CD4-positive, alpha-beta memory T cell (primary cell): ENCODE data around the gene GJA8. TPM values are rescaled to one million over a fixed set of nuclear protein-coding genes. Genes with fewer than 3 reads are reported as not detected.

Experiments used
- CTCF ChIA-PET: fragments of 350-600 bp; sonication (Branson Sonifier 250); formaldehyde crosslinking; loops from one replicate; lab custom pipeline; 2021; ENCODE audit warnings: inconsistent platforms; ENCODE audit not compliant: partially characterized antibody; lab: Charles Lee
- POLR2A ChIA-PET: fragments of 350-600 bp; sonication (Branson Sonifier 250); formaldehyde crosslinking; loops from one replicate; lab custom pipeline; 2021; ENCODE audit not compliant: partially characterized antibody; lab: Charles Lee
- DNase-seq, 5 donors: peaks; one replicate each; pipeline versions ENCODE4 v3.0.0 to v3.0.0-alpha.2; 2020 to 2022; ENCODE audit warnings: mixed read lengths in 1 of 5
- H3K27ac ChIP-seq: one replicate; pipeline ENCODE4 v1.7.0; 2013; ENCODE audit warnings: low read depth, low read length
- H3K27me3 ChIP-seq: 2 replicates; pipeline ENCODE4 v1.7.0; 2013; ENCODE audit warnings: mild to moderate bottlenecking, low read length, moderate library complexity; ENCODE audit not compliant: insufficient read depth
- H3K36me3 ChIP-seq: 2 replicates; pipeline ENCODE4 v1.7.0; 2013; ENCODE audit warnings: mild to moderate bottlenecking, low read length, moderate library complexity; ENCODE audit not compliant: insufficient read depth
- H3K4me1 ChIP-seq: 2 replicates; pipeline ENCODE4 v1.7.0; 2013; ENCODE audit warnings: mild to moderate bottlenecking, low read length, moderate library complexity; ENCODE audit not compliant: insufficient read depth
- H3K4me3 ChIP-seq, 2 donors: one replicate each; pipeline ENCODE4 v1.7.0; 2013; ENCODE audit warnings: low read length in 2 of 2, mild to moderate bottlenecking in 1 of 2
- H3K9me3 ChIP-seq, 2 donors: one replicate each; pipeline ENCODE4 v1.7.0; 2013; ENCODE audit warnings: low read length in 2 of 2, control low read depth in 1 of 2; ENCODE audit not compliant: control insufficient read depth in 1 of 2
- H3K27ac Mint-ChIP-seq, 7 donors: one replicate each; pipeline ENCODE4 v1.8.0; 2020 to 2021; ENCODE audit warnings: mixed read lengths in 7 of 7, mild to moderate bottlenecking in 6 of 7, inconsistent platforms in 3 of 7, moderate library complexity in 3 of 7
- H3K27me3 Mint-ChIP-seq, 2 donors: one replicate each; pipeline ENCODE4 v1.8.0; 2020 to 2021; ENCODE audit warnings: mixed read lengths in 2 of 2
- H3K36me3 Mint-ChIP-seq, 2 donors: one replicate each; pipeline ENCODE4 v1.8.0; 2020 to 2021; ENCODE audit warnings: mixed read lengths in 2 of 2, inconsistent platforms in 1 of 2, mild to moderate bottlenecking in 1 of 2
- H3K4me1 Mint-ChIP-seq, 4 donors: one replicate each; pipeline ENCODE4 v1.8.0; 2020 to 2021; ENCODE audit warnings: mixed read lengths in 4 of 4, mild to moderate bottlenecking in 1 of 4
- H3K4me3 Mint-ChIP-seq, 8 donors: one replicate each; pipeline ENCODE4 v1.8.0; 2020 to 2021; ENCODE audit warnings: mixed read lengths in 8 of 8, mild to moderate bottlenecking in 7 of 8, moderate library complexity in 6 of 8, inconsistent platforms in 3 of 8
- H3K9me3 Mint-ChIP-seq, 8 donors: one replicate each; pipeline ENCODE4 v1.8.0; 2020 to 2021; ENCODE audit warnings: mixed read lengths in 8 of 8, mild to moderate bottlenecking in 5 of 8, inconsistent platforms in 3 of 8, moderate library complexity in 1 of 8
- intact Hi-C: fragments of 100-400 bp; cut with micrococcal nuclease; formaldehyde crosslinking; loops from one replicate; pipeline ENCODE4 v1.15.1; 2023
- polyA plus RNA-seq, 2 donors: library from polyadenylated mRNA; unstranded; fragments of 300-500 nt; fragmentation: Illumina TruSeq; gene quantifications; one replicate each; pipeline ENCODE4 v1.2.3, GENCODE V29; 2021
- total RNA-seq, 2 experiments: library from RNA; stranded (reverse); gene quantifications; one replicate each; pipeline ENCODE4 v1.2.3, GENCODE V29; 2021

Gene GJA8
- total and polyA plus RNA-seq, 4 experiments from 2014 or later = not detected

- no peaks in the 10 kb centered on the region for H3K4me1 ChIP-seq
- Mint-ChIP-seq H3K27ac (no peak overlapping the region), H3K9me3 (no peaks in the 10 kb centered on the region), H3K4me3 (no peak overlapping the region), H3K36me3 (no peaks in the 10 kb centered on the region), H3K4me1 (no peaks in the 10 kb centered on the region), H3K27me3 (peaks cover 1 to 7% of the 10 kb centered on the region in 2 donors)
- no peak overlapping the region for H3K4me3 ChIP-seq
- no peak overlapping the region for H3K27ac ChIP-seq
- H3K9me3 ChIP-seq = no peaks in the 10 kb centered on the region
- no peak for DNase-seq
- H3K27me3 ChIP-seq = no peaks in the 10 kb centered on the region
- ChIA-PET CTCF (interaction anchor here (1.1 kb wide), 2 partner anchors 8 to 385 kb away, joined by 3 read pairs; no protein-coding TSS in a partner anchor), POLR2A (no interaction called here)
- H3K36me3 ChIP-seq = no peaks in the 10 kb centered on the region
- intact Hi-C loops = no loop called here
Measured at GRCh38 chr1:147897029-147897752, 5.4 kb upstream of the GJA8 start.

DNA sequence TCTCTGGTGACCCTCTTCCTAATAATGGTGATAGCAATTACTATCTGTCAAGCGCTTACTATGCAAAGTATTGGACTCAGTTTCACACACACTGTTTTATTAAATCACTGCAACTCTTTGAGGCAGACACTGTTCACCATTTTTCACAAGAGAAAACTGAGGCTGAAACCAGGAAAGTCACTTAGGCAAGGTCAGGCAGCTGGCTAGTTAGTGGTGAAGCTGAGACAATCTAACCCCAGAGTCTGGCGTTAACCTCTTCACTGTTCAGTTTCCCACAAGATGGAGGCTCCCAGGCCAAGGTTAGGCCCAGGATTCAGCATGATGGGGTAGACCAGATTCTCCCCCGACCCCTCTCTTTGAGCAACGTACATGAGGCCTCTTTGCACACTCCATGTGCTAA, 4.8 kb upstream of the GJA8 start:
- intact Hi-C loops = no loop called here
- peaks cover under 1 to 5% of the 10 kb centered on the region in 2 donors for H3K27me3 Mint-ChIP-seq
- ChIA-PET POLR2A (no interaction called here), CTCF (no interaction called here)
- H3K4me1 Mint-ChIP-seq = no peaks in the 10 kb centered on the region
- no peaks in the 10 kb centered on the region for H3K36me3 Mint-ChIP-seq
- no peak overlapping the region for H3K4me3 ChIP-seq
- no peaks in the 10 kb centered on the region for H3K9me3 Mint-ChIP-seq
- H3K27ac ChIP-seq = no peak overlapping the region
- no peak for DNase-seq
- no peaks in the 10 kb centered on the region for H3K36me3 ChIP-seq
- H3K9me3 ChIP-seq = no peaks in the 10 kb centered on the region
- no peaks in the 10 kb centered on the region for H3K4me1 ChIP-seq
- no peaks in the 10 kb centered on the region for H3K27me3 ChIP-seq
- H3K27ac Mint-ChIP-seq = no peak overlapping the region
- H3K4me3 Mint-ChIP-seq = no peak overlapping the region

DNA sequence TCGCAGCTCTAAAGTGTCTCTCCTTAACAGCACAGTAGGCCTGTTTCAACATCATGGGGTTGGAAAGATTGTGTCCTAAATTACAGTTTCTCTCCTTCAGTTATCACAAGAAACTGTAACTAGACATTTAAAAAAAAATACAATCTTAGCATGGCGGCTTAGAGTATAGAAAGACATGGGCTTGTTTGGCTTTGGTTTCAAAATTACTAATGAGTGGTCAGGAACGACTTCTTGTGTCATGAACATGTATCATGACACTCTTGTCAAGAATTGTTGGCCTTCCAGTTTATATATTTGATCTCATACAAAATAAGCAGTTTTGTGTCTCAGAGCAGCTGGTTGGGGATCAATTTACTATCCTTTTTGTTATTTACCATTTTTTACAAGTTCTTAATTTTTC, 2.1 kb downstream of the GJA8 start:
- no peak for DNase-seq
- H3K4me3 Mint-ChIP-seq = no peak overlapping the region
- peaks cover 2 to 4% of the 10 kb centered on the region in 2 donors for H3K27me3 Mint-ChIP-seq
- Histone ChIP-seq H3K27ac (no peak overlapping the region), H3K27me3 (no peaks in the 10 kb centered on the region), H3K9me3 (no peaks in the 10 kb centered on the region), H3K4me3 (no peak overlapping the region), H3K4me1 (no peaks in the 10 kb centered on the region), H3K36me3 (no peaks in the 10 kb centered on the region)
- peaks cover 3 to 5% (median 4%) of the 10 kb centered on the region in 4 donors for H3K4me1 Mint-ChIP-seq
- no peaks in the 10 kb centered on the region for H3K36me3 Mint-ChIP-seq
- intact Hi-C loops = no loop called here
- POLR2A ChIA-PET = no interaction called here
- CTCF ChIA-PET = interaction anchor here (1.2 to 5.5 kb wide), 3 partner anchors 8 to 12 kb away, joined by 3 to 28 read pairs (median 3); no protein-coding TSS in a partner anchor
- H3K9me3 Mint-ChIP-seq = no peaks in the 10 kb centered on the region
- H3K27ac Mint-ChIP-seq = no peak overlapping the region

DNA sequence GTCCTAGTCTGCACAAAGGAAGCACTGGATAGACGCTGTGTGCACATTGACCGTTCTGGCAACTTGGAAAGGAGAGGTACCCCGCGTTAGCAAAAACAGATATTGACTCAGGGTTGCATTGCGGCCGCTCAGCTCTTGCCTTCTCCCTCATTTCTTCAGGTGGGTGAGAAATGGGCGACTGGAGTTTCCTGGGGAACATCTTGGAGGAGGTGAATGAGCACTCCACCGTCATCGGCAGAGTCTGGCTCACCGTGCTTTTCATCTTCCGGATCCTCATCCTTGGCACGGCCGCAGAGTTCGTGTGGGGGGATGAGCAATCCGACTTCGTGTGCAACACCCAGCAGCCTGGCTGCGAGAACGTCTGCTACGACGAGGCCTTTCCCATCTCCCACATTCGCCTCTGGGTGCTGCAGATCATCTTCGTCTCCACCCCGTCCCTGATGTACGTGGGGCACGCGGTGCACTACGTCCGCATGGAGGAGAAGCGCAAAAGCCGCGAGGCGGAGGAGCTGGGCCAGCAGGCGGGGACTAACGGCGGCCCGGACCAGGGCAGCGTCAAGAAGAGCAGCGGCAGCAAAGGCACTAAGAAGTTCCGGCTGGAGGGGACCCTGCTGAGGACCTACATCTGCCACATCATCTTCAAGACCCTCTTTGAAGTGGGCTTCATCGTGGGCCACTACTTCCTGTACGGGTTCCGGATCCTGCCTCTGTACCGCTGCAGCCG, 5.4 kb downstream of the GJA8 start:
- POLR2A ChIA-PET = no interaction called here
- H3K4me1 ChIP-seq = no peaks in the 10 kb centered on the region
- Mint-ChIP-seq H3K4me1 (peaks cover 3 to 5% (median 4%) of the 10 kb centered on the region in 4 donors), H3K4me3 (no peak overlapping the region), H3K27ac (peak overlapping the region in 1 of 7 donors; percentile 8), H3K27me3 (peaks cover 0 to 2% of the 10 kb centered on the region in 2 donors), H3K9me3 (no peaks in the 10 kb centered on the region), H3K36me3 (no peaks in the 10 kb centered on the region)
- intact Hi-C loops = no loop called here
- no peaks in the 10 kb centered on the region for H3K36me3 ChIP-seq
- H3K27me3 ChIP-seq = no peaks in the 10 kb centered on the region
- H3K9me3 ChIP-seq = no peaks in the 10 kb centered on the region
- CTCF ChIA-PET = interaction anchor here (5.5 kb wide), 1 partner anchor 15 kb away, joined by 28 read pairs; no protein-coding TSS in a partner anchor
- no peak for DNase-seq
- no peak overlapping the region for H3K4me3 ChIP-seq
- H3K27ac ChIP-seq = no peak overlapping the region

- Mint-ChIP-seq H3K27ac (no peak overlapping the region), H3K36me3 (no peaks in the 10 kb centered on the region), H3K4me1 (no peaks in the 10 kb centered on the region), H3K27me3 (peaks cover 6 to 18% of the 10 kb centered on the region in 2 donors), H3K4me3 (no peak overlapping the region), H3K9me3 (no peaks in the 10 kb centered on the region)
- H3K9me3 ChIP-seq = no peaks in the 10 kb centered on the region
- intact Hi-C loops = no loop called here
- no peaks in the 10 kb centered on the region for H3K4me1 ChIP-seq
- ChIA-PET CTCF (interaction anchor here (0.6 kb wide), 1 partner anchor 17 kb away, joined by 3 read pairs; no protein-coding TSS in a partner anchor), POLR2A (no interaction called here)
- no peak overlapping the region for H3K4me3 ChIP-seq
- DNase-seq = no peak
- H3K36me3 ChIP-seq = no peaks in the 10 kb centered on the region
- no peaks in the 10 kb centered on the region for H3K27me3 ChIP-seq
- H3K27ac ChIP-seq = no peak overlapping the region
Measured at GRCh38 chr1:147912553-147912952, 10.0 kb downstream of the GJA8 start.

DNA sequence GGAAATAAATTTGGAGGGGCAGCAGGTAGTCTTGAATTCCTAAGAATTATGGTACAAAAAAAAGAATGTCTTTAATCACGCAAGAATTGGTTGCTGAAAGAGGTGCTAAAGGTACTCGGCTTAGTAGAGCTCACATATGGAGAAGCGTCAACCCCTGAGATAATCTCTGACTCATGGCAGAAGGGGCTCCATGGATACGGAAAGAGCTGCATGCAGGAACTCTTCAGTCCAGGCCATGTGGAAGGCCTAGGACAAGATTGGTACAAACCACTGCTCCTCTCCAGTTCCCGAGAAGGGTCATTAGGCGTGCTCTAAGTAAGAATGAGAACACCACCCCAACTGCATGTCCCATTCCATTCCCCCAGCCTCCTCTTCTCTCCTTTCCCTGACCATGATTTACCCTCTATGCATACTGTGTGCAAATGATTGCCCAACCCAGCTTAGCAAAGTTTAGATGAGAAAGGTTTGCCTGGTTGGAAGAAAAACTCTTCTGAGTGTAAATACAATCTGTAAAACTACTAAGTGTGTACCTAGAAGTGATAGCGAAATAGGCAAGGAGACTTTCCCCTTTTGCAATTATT, 10.9 kb downstream of the GJA8 start:
- Histone ChIP-seq H3K27ac (no peak overlapping the region), H3K36me3 (no peaks in the 10 kb centered on the region), H3K9me3 (no peaks in the 10 kb centered on the region), H3K4me1 (no peaks in the 10 kb centered on the region), H3K27me3 (no peaks in the 10 kb centered on the region), H3K4me3 (no peak overlapping the region)
- Mint-ChIP-seq H3K27me3 (peaks cover 6 to 18% of the 10 kb centered on the region in 2 donors), H3K9me3 (no peaks in the 10 kb centered on the region), H3K4me1 (no peaks in the 10 kb centered on the region), H3K4me3 (no peak overlapping the region), H3K36me3 (no peaks in the 10 kb centered on the region), H3K27ac (no peak overlapping the region)
- ChIA-PET POLR2A (no interaction called here), CTCF (no interaction called here)
- no peak for DNase-seq
- intact Hi-C loops = no loop called here

DNA sequence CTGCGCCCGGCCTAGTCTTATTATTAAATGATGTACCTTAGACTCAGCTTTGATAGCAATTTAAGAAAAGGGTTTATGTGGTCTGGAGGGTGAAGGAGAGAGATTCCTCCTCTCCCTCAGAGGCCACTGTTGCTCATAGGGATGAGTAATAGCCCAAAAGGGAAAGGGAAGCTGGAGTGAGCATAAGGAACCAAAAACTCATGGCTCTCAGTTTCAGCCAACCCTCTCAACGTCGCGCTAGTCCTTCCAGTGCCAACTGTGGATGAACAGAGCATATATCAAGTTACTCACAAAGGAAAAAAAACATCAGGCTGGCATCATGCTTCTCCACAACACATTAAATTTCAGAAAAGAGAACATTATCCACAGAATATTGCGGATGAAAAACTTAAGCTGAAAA, 17.3 kb downstream of the GJA8 start:
- intact Hi-C loops = no loop called here
- H3K9me3 Mint-ChIP-seq = no peaks in the 10 kb centered on the region
- no peaks in the 10 kb centered on the region for H3K36me3 Mint-ChIP-seq
- H3K27me3 Mint-ChIP-seq = peaks cover 6 to 11% of the 10 kb centered on the region in 2 donors
- POLR2A ChIA-PET = no interaction called here
- no peak for DNase-seq
- Histone ChIP-seq H3K4me3 (no peak overlapping the region), H3K36me3 (no peaks in the 10 kb centered on the region), H3K4me1 (no peaks in the 10 kb centered on the region), H3K27me3 (no peaks in the 10 kb centered on the region), H3K27ac (no peak overlapping the region), H3K9me3 (no peaks in the 10 kb centered on the region)
- no peak overlapping the region for H3K4me3 Mint-ChIP-seq
- H3K4me1 Mint-ChIP-seq = no peaks in the 10 kb centered on the region
- no peak overlapping the region for H3K27ac Mint-ChIP-seq
- CTCF ChIA-PET = interaction anchor here (1.1 kb wide), 1 partner anchor 27 kb away, joined by 3 read pairs; no protein-coding TSS in a partner anchor
